Measurements from ENCODE around the gene RBP3.

RBP3 gene

DNA sequence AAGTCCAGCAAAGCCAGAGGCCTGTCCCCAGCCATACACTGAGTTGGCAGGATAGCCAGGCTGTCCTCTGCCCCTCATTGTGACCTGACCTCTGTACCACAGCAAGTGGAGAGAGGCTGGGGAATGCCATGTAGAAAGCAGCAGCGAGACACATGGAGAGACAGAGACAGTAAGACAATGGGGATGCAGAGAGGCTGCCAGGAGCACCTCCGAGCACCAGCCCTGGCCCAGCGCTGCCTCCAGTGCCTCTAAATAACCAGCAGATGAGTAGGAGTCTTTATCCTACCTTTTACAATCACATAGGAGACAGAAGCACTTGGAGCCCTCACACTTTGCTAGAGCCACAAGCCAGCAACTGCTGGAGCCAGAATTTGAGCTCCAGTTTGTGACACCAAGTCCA lies 17.8 kb upstream of the RBP3 start:
- DNase-seq (ENCODE audit: low read depth, low spot score): no peak
- TF ChIP-seq POLR2AphosphoS5 (IDR thresholded peaks at IDR 0.05; ENCODE audit: borderline replicate concordance, low read depth, low read length): no peak
- no peak for TF ChIP-seq FOXP2 (optimal IDR thresholded peaks at IDR 0.05; ENCODE audit: control extremely low read depth, extremely low read length, insufficient read depth)
- no peak for TF ChIP-seq EZH2 (IDR thresholded peaks at IDR 0.05)

DNA sequence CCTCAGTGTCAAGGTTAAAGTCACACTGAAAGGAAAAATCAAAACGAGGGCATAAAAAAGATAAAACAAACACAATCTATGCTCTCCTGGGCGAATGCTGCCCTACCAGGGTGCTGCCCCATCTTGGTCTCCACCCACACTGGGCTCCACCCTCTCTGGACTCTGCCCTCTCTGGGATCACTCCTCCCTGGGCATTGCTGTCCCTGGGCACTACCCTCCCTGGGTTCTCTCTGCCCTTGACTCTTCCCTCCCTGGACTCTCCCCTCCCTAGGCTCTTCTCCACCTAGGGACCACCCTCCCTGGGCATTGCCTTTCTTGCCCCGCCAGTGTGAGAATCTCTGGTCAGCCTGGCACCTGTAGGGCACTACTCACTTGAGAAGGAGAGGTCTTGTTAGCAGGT lies 17.4 kb upstream of the RBP3 start:
- Histone ChIP-seq H3K4me3 (no peak overlapping the region), H3K9ac (ENCODE audit: insufficient read length) (no peak overlapping the region), H3K9me3 (ENCODE audit: low read depth, low read length) (no peaks in the 10 kb centered on the region), H3K27ac (no peak overlapping the region), H3K36me3 (ENCODE audit: insufficient read depth, low read length) (no peaks in the 10 kb centered on the region)
- no peak for DNase-seq (ENCODE audit: low read depth, low spot score)
- TF ChIP-seq POLR2AphosphoS5 (IDR thresholded peaks at IDR 0.05; ENCODE audit: borderline replicate concordance, low read depth, low read length) (no peak), FOXP2 (optimal IDR thresholded peaks at IDR 0.05; ENCODE audit: control extremely low read depth, extremely low read length, insufficient read depth) (no peak)

More for the DNA sequence above, 17.8 kb upstream of the RBP3 start:
- Histone ChIP-seq H3K27ac (no peak overlapping the region), H3K4me3 (no peak overlapping the region), H3K9me3 (ENCODE audit: low read depth, low read length) (no peaks in the 10 kb centered on the region), H3K36me3 (ENCODE audit: insufficient read depth, low read length) (no peaks in the 10 kb centered on the region), H3K9ac (ENCODE audit: insufficient read length) (no peak overlapping the region)

DNA sequence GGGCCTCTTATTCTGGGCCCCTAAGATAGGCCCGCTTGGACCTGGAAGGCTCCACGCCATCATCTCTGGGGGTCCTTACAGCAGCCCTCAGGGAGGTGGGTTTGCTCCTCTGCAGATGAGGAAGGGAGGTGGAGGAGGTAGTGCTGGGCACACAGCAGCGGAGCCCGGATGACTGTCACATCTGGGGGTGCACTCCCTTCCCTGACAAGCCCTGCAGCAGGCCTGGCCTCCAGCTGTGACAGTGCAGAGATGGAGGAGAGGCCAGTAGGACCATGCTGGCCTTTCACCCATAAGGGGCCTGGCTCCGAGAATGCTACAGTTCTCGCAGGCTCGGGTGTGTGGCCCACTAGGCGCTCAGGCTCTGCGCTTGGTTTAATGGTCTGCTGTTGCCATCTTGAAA lies 16.7 kb upstream of the RBP3 start:
- H3K9me3 ChIP-seq (ENCODE audit: low read depth, low read length): no peaks in the 10 kb centered on the region
- no peak overlapping the region for H3K4me3 ChIP-seq
- TF ChIP-seq FOXP2 (optimal IDR thresholded peaks at IDR 0.05; ENCODE audit: control extremely low read depth, extremely low read length, insufficient read depth) (no peak), POLR2AphosphoS5 (IDR thresholded peaks at IDR 0.05; ENCODE audit: borderline replicate concordance, low read depth, low read length) (no peak), EZH2 (IDR thresholded peaks at IDR 0.05) (no peak)
- H3K27ac ChIP-seq: no peak overlapping the region
- H3K9ac ChIP-seq (ENCODE audit: insufficient read length): no peak overlapping the region
- H3K36me3 ChIP-seq (ENCODE audit: insufficient read depth, low read length): no peaks in the 10 kb centered on the region
- no peak for DNase-seq (ENCODE audit: low read depth, low spot score)

DNA sequence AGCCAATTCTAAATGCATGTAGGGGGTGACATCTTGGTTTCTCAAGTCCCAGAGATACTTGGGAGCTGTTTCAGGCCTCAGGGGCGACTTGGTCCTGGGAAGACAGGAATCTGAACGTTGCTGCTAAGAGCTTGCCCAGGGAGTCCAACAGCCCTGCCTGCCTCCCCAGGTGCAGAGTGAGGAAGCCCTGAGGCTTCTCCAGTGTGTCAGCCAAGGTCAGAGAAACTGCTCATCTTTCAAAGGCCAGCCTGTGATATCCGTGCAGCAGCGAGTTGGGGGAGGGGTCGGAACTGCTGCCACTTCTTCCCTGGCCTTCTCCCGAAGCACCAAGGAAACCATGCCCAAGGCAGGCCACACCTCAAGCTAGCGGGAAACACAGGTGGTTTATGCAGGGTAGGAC lies 16.2 kb upstream of the RBP3 start:
- Histone ChIP-seq H3K27ac (no peak overlapping the region), H3K4me3 (no peak overlapping the region), H3K9ac (ENCODE audit: insufficient read length) (no peak overlapping the region), H3K36me3 (ENCODE audit: insufficient read depth, low read length) (no peaks in the 10 kb centered on the region), H3K9me3 (ENCODE audit: low read depth, low read length) (no peaks in the 10 kb centered on the region)
- TF ChIP-seq FOXP2 (optimal IDR thresholded peaks at IDR 0.05; ENCODE audit: control extremely low read depth, extremely low read length, insufficient read depth) (no peak), POLR2AphosphoS5 (IDR thresholded peaks at IDR 0.05; ENCODE audit: borderline replicate concordance, low read depth, low read length) (no peak), EZH2 (IDR thresholded peaks at IDR 0.05) (no peak)
- DNase-seq (ENCODE audit: low read depth, low spot score): no peak

DNA sequence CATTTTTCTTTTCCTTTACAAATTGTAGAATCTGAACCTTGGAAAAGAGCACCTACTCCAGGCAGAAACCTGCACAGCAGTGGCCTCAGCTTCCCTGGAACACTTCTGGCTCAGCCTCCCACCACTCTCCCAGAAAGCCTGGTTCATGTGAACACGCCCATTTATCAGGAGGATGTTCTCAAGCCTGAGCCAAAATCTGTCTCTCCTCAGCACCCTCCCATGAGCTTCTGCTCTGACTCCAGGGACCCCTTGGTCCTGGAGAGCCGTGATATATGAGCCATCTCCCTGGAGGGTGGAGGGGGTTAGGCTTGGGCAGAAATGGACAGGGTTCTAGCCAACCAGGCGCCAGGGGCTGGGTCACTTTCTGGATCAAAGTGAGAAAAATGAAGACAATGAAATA lies 15.8 kb upstream of the RBP3 start:
- no peaks in the 10 kb centered on the region for H3K9me3 ChIP-seq (ENCODE audit: low read depth, low read length)
- TF ChIP-seq FOXP2 (optimal IDR thresholded peaks at IDR 0.05; ENCODE audit: control extremely low read depth, extremely low read length, insufficient read depth) (no peak), POLR2AphosphoS5 (IDR thresholded peaks at IDR 0.05; ENCODE audit: borderline replicate concordance, low read depth, low read length) (no peak), EZH2 (IDR thresholded peaks at IDR 0.05) (no peak)
- DNase-seq (ENCODE audit: low read depth, low spot score): no peak
- H3K4me3 ChIP-seq: no peak overlapping the region
- no peak overlapping the region for H3K27ac ChIP-seq
- H3K9ac ChIP-seq (ENCODE audit: insufficient read length): no peak overlapping the region
- no peaks in the 10 kb centered on the region for H3K36me3 ChIP-seq (ENCODE audit: insufficient read depth, low read length)

DNA sequence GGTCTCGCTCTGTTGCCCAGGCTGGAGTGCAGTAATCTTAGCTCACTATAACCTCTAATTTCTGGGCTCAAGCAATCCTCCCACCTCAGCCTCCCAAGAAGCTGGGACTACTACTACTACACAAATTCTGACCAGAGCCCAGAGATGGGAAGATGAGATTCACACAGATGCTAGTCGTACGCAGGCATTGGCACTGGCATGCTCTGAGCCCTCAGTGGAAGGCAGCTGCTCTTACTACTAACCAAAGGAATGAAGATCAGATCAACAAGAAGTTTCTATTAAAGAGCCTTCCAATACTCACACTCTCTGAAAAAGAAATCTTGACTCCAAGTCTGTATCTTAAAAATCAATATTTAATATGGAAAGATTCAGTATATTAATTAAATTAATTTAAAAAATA lies 15.2 kb upstream of the RBP3 start:
- Histone ChIP-seq H3K36me3 (ENCODE audit: insufficient read depth, low read length) (no peaks in the 10 kb centered on the region), H3K9ac (ENCODE audit: insufficient read length) (no peak overlapping the region), H3K27ac (no peak overlapping the region), H3K9me3 (ENCODE audit: low read depth, low read length) (no peaks in the 10 kb centered on the region), H3K4me3 (no peak overlapping the region)
- TF ChIP-seq FOXP2 (optimal IDR thresholded peaks at IDR 0.05; ENCODE audit: control extremely low read depth, extremely low read length, insufficient read depth): no peak
- TF ChIP-seq POLR2AphosphoS5 (IDR thresholded peaks at IDR 0.05; ENCODE audit: borderline replicate concordance, low read depth, low read length): no peak
- no peak for TF ChIP-seq EZH2 (IDR thresholded peaks at IDR 0.05)
- DNase-seq (ENCODE audit: low read depth, low spot score): no peak

DNA sequence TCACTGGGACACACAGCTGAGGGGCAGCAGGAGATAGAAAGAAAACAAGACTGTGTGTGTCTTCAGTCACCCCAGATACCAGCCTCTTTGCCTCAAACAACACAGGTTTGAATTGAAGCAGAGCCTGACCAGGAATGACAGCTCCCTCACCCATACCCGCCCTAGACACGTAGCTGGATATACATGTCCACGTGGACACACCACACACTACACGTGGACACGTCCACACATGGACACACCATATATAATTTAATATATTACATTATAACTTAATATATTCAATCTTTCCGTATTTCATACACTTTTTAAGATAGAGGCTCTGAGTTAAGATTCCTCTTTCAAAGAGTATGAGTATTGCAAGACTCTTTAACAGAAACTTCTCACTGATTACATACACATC lies 14.6 kb upstream of the RBP3 start:
- no peaks in the 10 kb centered on the region for H3K9me3 ChIP-seq (ENCODE audit: low read depth, low read length)
- no peak overlapping the region for H3K4me3 ChIP-seq
- H3K27ac ChIP-seq: no peak overlapping the region
- no peaks in the 10 kb centered on the region for H3K36me3 ChIP-seq (ENCODE audit: insufficient read depth, low read length)
- TF ChIP-seq POLR2AphosphoS5 (IDR thresholded peaks at IDR 0.05; ENCODE audit: borderline replicate concordance, low read depth, low read length) (no peak), FOXP2 (optimal IDR thresholded peaks at IDR 0.05; ENCODE audit: control extremely low read depth, extremely low read length, insufficient read depth) (no peak), EZH2 (IDR thresholded peaks at IDR 0.05) (no peak)
- H3K9ac ChIP-seq (ENCODE audit: insufficient read length): no peak overlapping the region
- no peak for DNase-seq (ENCODE audit: low read depth, low spot score)

DNA sequence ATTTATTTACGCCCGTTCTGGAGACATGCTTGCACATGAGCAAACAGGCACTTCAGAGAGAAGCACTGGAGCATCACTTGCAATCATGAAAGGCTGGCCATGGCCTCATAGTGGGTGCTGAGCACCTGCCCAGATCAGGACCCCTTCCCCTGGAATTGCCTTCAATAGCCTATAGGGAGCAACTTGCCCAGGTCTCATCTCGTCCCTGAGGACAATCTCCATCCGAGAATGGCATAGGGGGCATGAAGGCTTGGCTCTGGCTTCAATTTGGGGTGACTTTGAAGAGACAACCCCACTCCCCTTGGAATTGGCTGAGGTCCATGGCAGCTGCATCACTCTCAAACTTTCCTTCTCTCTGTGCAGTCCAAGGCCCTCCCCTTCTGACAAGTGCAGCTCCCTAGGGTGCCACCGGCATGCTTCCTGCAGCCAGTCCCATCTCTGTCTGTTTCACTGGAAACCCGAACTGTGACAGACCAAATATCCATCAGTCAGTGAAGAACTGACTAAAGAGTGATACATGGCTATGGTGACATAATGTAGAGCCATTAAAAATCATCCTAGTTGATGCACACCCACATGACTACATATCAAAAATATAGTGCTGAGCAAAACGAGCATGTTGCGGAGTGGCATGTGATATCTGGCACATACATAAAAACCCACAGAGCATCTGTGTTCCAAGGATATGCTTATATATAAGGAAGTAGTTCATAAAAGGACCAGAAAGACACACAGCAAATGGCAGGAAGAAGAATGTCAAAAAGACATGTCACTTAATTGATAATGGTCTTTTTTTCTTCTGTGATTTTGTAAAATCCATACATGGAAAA lies 13.5 kb upstream of the RBP3 start:
- Histone ChIP-seq H3K9ac (ENCODE audit: insufficient read length) (no peak overlapping the region), H3K9me3 (ENCODE audit: low read depth, low read length) (no peaks in the 10 kb centered on the region), H3K4me3 (no peak overlapping the region), H3K27ac (no peak overlapping the region), H3K36me3 (ENCODE audit: insufficient read depth, low read length) (no peaks in the 10 kb centered on the region)
- TF ChIP-seq FOXP2 (optimal IDR thresholded peaks at IDR 0.05; ENCODE audit: control extremely low read depth, extremely low read length, insufficient read depth): no peak
- no peak for TF ChIP-seq POLR2AphosphoS5 (IDR thresholded peaks at IDR 0.05; ENCODE audit: borderline replicate concordance, low read depth, low read length)
- TF ChIP-seq EZH2 (IDR thresholded peaks at IDR 0.05): no peak
- no peak for DNase-seq (ENCODE audit: low read depth, low spot score)

DNA sequence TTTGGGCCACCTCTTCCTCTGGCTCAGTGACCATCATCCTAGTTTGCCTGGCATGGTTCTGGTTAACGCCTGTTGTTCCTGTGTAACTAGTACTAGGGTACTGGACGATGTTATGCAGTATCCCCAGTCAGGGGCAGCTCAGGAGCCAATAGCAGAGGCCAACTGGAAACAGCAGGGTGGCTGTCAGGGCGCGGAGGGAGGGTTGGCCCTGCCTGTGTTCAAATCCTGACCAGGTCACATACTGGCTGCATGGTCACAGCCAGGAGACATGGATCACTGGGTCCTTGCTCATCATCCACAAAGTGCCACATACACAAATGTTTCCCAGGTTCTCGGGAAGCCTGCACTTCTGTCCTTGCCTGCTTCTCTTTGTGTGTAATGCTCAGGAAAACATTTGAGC lies 12.3 kb upstream of the RBP3 start:
- TF ChIP-seq EZH2 (IDR thresholded peaks at IDR 0.05) (no peak), FOXP2 (optimal IDR thresholded peaks at IDR 0.05; ENCODE audit: control extremely low read depth, extremely low read length, insufficient read depth) (no peak), POLR2AphosphoS5 (IDR thresholded peaks at IDR 0.05; ENCODE audit: borderline replicate concordance, low read depth, low read length) (no peak)
- Histone ChIP-seq H3K9ac (ENCODE audit: insufficient read length) (no peak overlapping the region), H3K36me3 (ENCODE audit: insufficient read depth, low read length) (no peaks in the 10 kb centered on the region), H3K27ac (no peak overlapping the region), H3K4me3 (no peak overlapping the region), H3K9me3 (ENCODE audit: low read depth, low read length) (no peaks in the 10 kb centered on the region)
- no peak for DNase-seq (ENCODE audit: low read depth, low spot score)

All from SK-N-MC (cell line).